ENCODE results near the gene SLC26A11. TPM values are rescaled to one million over a fixed set of nuclear protein-coding genes. Genes with fewer than 3 reads are reported as not detected.
"Not testable (repeated sequence)": the region's sequence is repeated elsewhere in the genome, so short reads cannot be mapped to it uniquely, and the experiment has no call there.

Gene SLC26A11
- total RNA-seq, 1 donor from 2014 or later = 12.2 TPM

- intact Hi-C loops (cut with micrococcal nuclease) = not testable (repeated sequence)
Observed at GRCh38 chr17:80275857-80276256, 55.6 kb downstream of the SLC26A11 start.

GRCh38 chr17:80277751-80278671 is 57.8 kb downstream of the SLC26A11 start:
- intact Hi-C loops (cut with micrococcal nuclease) = no loop called here

- intact Hi-C loops (cut with micrococcal nuclease) = no loop called here
Observed at GRCh38 chr17:80279895-80280294, 59.7 kb downstream of the SLC26A11 start.

GRCh38 chr17:80281516-80281915 is 61.3 kb downstream of the SLC26A11 start:
- intact Hi-C loops (cut with micrococcal nuclease) = no loop called here

GRCh38 chr17:80283116-80283852 is 63.1 kb downstream of the SLC26A11 start:
- intact Hi-C loops (cut with micrococcal nuclease) = no loop called here

GRCh38 chr17:80284631-80285030 is 64.4 kb downstream of the SLC26A11 start:
- intact Hi-C loops (cut with micrococcal nuclease) = no loop called here

GRCh38 chr17:80285237-80285920 is 65.2 kb downstream of the SLC26A11 start:
- intact Hi-C loops (cut with micrococcal nuclease) = no loop called here

- intact Hi-C loops (cut with micrococcal nuclease) = no loop called here
Observed at GRCh38 chr17:80286638-80286960, 66.4 kb downstream of the SLC26A11 start.

- intact Hi-C loops (cut with micrococcal nuclease) = no loop called here
Observed at GRCh38 chr17:80287038-80287437, 66.8 kb downstream of the SLC26A11 start.

- intact Hi-C loops (cut with micrococcal nuclease) = no loop called here
Observed at GRCh38 chr17:80287806-80288567, 67.8 kb downstream of the SLC26A11 start.

GRCh38 chr17:80289616-80290015 is 69.4 kb downstream of the SLC26A11 start:
- intact Hi-C loops (cut with micrococcal nuclease) = no loop called here

- intact Hi-C loops (cut with micrococcal nuclease) = no loop called here
Observed at GRCh38 chr17:80290156-80290555, 69.9 kb downstream of the SLC26A11 start.

GRCh38 chr17:80291260-80291659 is 71.0 kb downstream of the SLC26A11 start:
- intact Hi-C loops (cut with micrococcal nuclease) = no loop called here

- intact Hi-C loops (cut with micrococcal nuclease) = no loop called here
Observed at GRCh38 chr17:80291691-80292487, 71.7 kb downstream of the SLC26A11 start.

GRCh38 chr17:80292521-80292971 is 72.3 kb downstream of the SLC26A11 start:
- intact Hi-C loops (cut with micrococcal nuclease) = no loop called here

- intact Hi-C loops (cut with micrococcal nuclease) = no loop called here
Observed at GRCh38 chr17:80294210-80294609, 74.0 kb downstream of the SLC26A11 start.

- intact Hi-C loops (cut with micrococcal nuclease) = no loop called here
Observed at GRCh38 chr17:80294653-80295052, 74.4 kb downstream of the SLC26A11 start.

- intact Hi-C loops (cut with micrococcal nuclease) = no loop called here
Observed at GRCh38 chr17:80295146-80295545, 74.9 kb downstream of the SLC26A11 start.

GRCh38 chr17:80295559-80295958 is 75.3 kb downstream of the SLC26A11 start:
- intact Hi-C loops (cut with micrococcal nuclease) = no loop called here

GRCh38 chr17:80296221-80296620 is 76.0 kb downstream of the SLC26A11 start:
- intact Hi-C loops (cut with micrococcal nuclease) = no loop called here

All from T-helper 1 cell treated with Interleukin-12 subunit alpha and Interleukin-12 subunit beta and Interleukin-4 antibody, amounts not matched to agents 30 ng/mL and 1 ng/mL, for 36 hours (primary cell).